Adrenal gland (tissue), 5 donors: ENCODE results near the gene LRRC8D.

Experiments
- POLR2A ChIP-seq, 2 donors: fragments of 450-650 bp; IDR thresholded peaks; one replicate each; pipeline ENCODE4 v1.6.1; 2017; ENCODE audit warnings: antibody characterized with exemption in 2 of 2, mild to moderate bottlenecking in 2 of 2, moderate library complexity in 1 of 2
- TF ChIP-seq, protein P1 (sequence below), 6 experiments: fragments of 450-650 bp in 4 of 6; fragments of 200-600 bp in 2 of 6; sonication (generic) in 1 of 6; IDR thresholded peaks; 1 replicate in 5 of 6; 2 replicates in 1 of 6; pipeline versions ENCODE4 v1.5.1 to v1.8.0; 2016 to 2021; ENCODE audit warnings: antibody characterized with exemption in 6 of 6, mild to moderate bottlenecking in 2 of 6, moderate library complexity in 1 of 6
- donor health status: DM: no; HTN: no; CAD: no.

DNA sequence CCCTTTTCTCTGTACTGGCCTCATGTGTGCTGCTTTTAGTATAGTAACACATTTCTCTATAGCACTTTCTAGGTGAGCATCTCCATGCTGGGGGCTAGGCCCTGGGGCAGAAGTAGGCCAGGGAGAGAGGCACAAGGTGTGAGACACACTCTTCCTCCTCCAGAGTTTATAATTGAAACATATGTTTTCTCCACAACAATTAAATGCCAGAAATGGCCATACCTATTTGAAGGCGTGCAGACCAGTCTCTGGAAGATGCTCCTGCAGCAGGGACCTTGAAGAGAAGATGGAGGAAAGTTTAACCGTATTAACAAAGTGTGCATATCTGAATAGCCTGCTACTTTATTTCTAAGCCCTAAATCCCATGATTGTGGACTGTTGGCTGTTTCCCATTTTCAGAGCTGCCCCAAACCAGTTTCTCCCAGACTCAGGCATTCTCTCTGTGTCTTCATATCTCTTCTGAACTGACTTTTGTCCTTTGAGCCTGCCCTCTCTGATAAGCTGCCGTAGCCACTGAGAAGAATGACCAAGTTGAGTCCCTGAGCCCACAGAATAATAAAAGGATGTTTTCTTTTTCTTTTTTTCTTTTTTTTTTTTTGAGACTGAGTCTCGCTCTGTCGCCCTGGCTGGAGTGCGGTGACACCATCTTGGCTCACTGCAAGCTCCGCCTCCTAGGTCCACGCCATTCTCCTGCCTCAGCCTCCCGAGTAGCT lies 81.3 kb downstream of the LRRC8D start:
- TF ChIP-seq, protein P1, sequence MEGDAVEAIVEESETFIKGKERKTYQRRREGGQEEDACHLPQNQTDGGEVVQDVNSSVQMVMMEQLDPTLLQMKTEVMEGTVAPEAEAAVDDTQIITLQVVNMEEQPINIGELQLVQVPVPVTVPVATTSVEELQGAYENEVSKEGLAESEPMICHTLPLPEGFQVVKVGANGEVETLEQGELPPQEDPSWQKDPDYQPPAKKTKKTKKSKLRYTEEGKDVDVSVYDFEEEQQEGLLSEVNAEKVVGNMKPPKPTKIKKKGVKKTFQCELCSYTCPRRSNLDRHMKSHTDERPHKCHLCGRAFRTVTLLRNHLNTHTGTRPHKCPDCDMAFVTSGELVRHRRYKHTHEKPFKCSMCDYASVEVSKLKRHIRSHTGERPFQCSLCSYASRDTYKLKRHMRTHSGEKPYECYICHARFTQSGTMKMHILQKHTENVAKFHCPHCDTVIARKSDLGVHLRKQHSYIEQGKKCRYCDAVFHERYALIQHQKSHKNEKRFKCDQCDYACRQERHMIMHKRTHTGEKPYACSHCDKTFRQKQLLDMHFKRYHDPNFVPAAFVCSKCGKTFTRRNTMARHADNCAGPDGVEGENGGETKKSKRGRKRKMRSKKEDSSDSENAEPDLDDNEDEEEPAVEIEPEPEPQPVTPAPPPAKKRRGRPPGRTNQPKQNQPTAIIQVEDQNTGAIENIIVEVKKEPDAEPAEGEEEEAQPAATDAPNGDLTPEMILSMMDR (IDR thresholded peaks at IDR 0.05), result no peak
- TF ChIP-seq POLR2A (IDR thresholded peaks at IDR 0.05), result no peak
